ENCODE measurements around the gene CLEC10A. TPM values are rescaled to one million over a fixed set of nuclear protein-coding genes. Genes with fewer than 3 reads are reported as not detected.

CLEC10A gene
- total and polyA plus RNA-seq, 2 experiments from 2014 or later: not detected

- Histone ChIP-seq H3K4me3 (no peak overlapping the region), H3K27me3 (replicated peaks; ENCODE audit: insufficient read depth) (peaks cover 15% of the 10 kb centered on the region), H3F3A (ENCODE audit: insufficient read depth) (peaks cover 7% of the 10 kb centered on the region; the same call in 1 of the 2 replicates), H3K4me2 (ENCODE audit: unreplicated experiment) (no peak overlapping the region), H3K27ac (no peak overlapping the region), H3K9ac (no peak overlapping the region), H3K36me3 (ENCODE audit: low read depth) (no peaks in the 10 kb centered on the region), H3K79me2 (ENCODE audit: insufficient read depth) (no peaks in the 10 kb centered on the region), H3K9me3 (ENCODE audit: low read depth) (no peaks in the 10 kb centered on the region), H3K9me2 (ENCODE audit: insufficient read depth) (no peaks in the 10 kb centered on the region), H2AFZ (no peak overlapping the region), H4K20me1 (ENCODE audit: insufficient read depth) (no peaks in the 10 kb centered on the region), H3K4me1 (ENCODE audit: insufficient read depth) (peaks cover 3% of the 10 kb centered on the region; the same call in 1 of the 2 replicates)
- no peak for DNase-seq
- 59 to 76% methylated on average over 29 to 43 of the region's 43 CpGs for WGBS, 2 experiments (ENCODE audit: low coverage in 1 of 2, low lambda C conversion rate in 2 of 2, missing lambda C conversion rate in 2 of 2)
- in situ Hi-C loops (cut with MboI): no loop called here
- TF ChIP-seq EZH2 (IDR thresholded peaks at IDR 0.05; ENCODE audit: insufficient read depth, poor library complexity, severe bottlenecking) (no peak), EZH2phosphoT487 (IDR thresholded peaks at IDR 0.05; ENCODE audit: insufficient read depth, low read depth) (no peak)
Observed at GRCh38 chr17:7041607-7042500, 38.2 kb downstream of the CLEC10A start.

GRCh38 chr17:7039832-7040231 is 40.2 kb downstream of the CLEC10A start:
- Histone ChIP-seq H3K4me2 (ENCODE audit: unreplicated experiment) (no peak overlapping the region), H3K27me3 (replicated peaks; ENCODE audit: insufficient read depth) (peaks cover 15% of the 10 kb centered on the region), H3K9me3 (ENCODE audit: low read depth) (no peaks in the 10 kb centered on the region), H3K79me2 (ENCODE audit: insufficient read depth) (no peaks in the 10 kb centered on the region), H2AFZ (no peak overlapping the region), H3K4me3 (no peak overlapping the region), H3K27ac (no peak overlapping the region), H3K4me1 (ENCODE audit: insufficient read depth) (peaks cover 10% of the 10 kb centered on the region; the same call in 1 of the 2 replicates), H3K9me2 (ENCODE audit: insufficient read depth) (no peaks in the 10 kb centered on the region), H4K20me1 (ENCODE audit: insufficient read depth) (no peaks in the 10 kb centered on the region), H3K9ac (no peak overlapping the region), H3F3A (ENCODE audit: insufficient read depth) (no peaks in the 10 kb centered on the region), H3K36me3 (ENCODE audit: low read depth) (no peaks in the 10 kb centered on the region)
- WGBS, 2 experiments (ENCODE audit: low coverage in 1 of 2, low lambda C conversion rate in 2 of 2, missing lambda C conversion rate in 2 of 2): 88 to 89% methylated on average over 5 of the region's 5 CpGs
- no peak for DNase-seq
- TF ChIP-seq EZH2phosphoT487 (IDR thresholded peaks at IDR 0.05; ENCODE audit: insufficient read depth, low read depth) (no peak), EZH2 (IDR thresholded peaks at IDR 0.05; ENCODE audit: insufficient read depth, poor library complexity, severe bottlenecking) (no peak)
- in situ Hi-C loops (cut with MboI): no loop called here

GRCh38 chr17:7038025-7038862 is 41.8 kb downstream of the CLEC10A start:
- Histone ChIP-seq H3K4me1 (ENCODE audit: insufficient read depth) (peaks cover 9% of the 10 kb centered on the region; the same call in 1 of the 2 replicates), H3K9me2 (ENCODE audit: insufficient read depth) (no peaks in the 10 kb centered on the region), H4K20me1 (ENCODE audit: insufficient read depth) (no peaks in the 10 kb centered on the region), H3K79me2 (ENCODE audit: insufficient read depth) (no peaks in the 10 kb centered on the region), H2AFZ (no peak overlapping the region), H3K9ac (no peak overlapping the region), H3K27me3 (replicated peaks; ENCODE audit: insufficient read depth) (peaks cover 7% of the 10 kb centered on the region; the same call in 1 of the 2 replicates), H3K36me3 (ENCODE audit: low read depth) (no peaks in the 10 kb centered on the region), H3K4me3 (no peak overlapping the region), H3K9me3 (ENCODE audit: low read depth) (no peaks in the 10 kb centered on the region), H3F3A (ENCODE audit: insufficient read depth) (no peaks in the 10 kb centered on the region), H3K4me2 (ENCODE audit: unreplicated experiment) (no peak overlapping the region), H3K27ac (no peak overlapping the region)
- DNase-seq: no peak
- WGBS, 2 experiments (ENCODE audit: low coverage in 1 of 2, low lambda C conversion rate in 2 of 2, missing lambda C conversion rate in 2 of 2): 87 to 91% methylated on average over 19 of the region's 19 CpGs
- TF ChIP-seq EZH2 (IDR thresholded peaks at IDR 0.05; ENCODE audit: insufficient read depth, poor library complexity, severe bottlenecking) (no peak), EZH2phosphoT487 (IDR thresholded peaks at IDR 0.05; ENCODE audit: insufficient read depth, low read depth) (no peak)
- in situ Hi-C loops (cut with MboI): no loop called here

Measured in GM23248 (cell line).